Neutrophil (primary cell): Measurements from ENCODE around the gene AHRR.

Source experiments
- H3K27ac ChIP-seq: fragments of 200-600 bp; sonication (generic); 2 replicates; pipeline ENCODE4 v1.5.1; 2016; ENCODE audit warnings: mild to moderate bottlenecking, moderate library complexity
- H3K27me3 ChIP-seq: fragments of 200-600 bp; sonication (generic); 2 replicates; pipeline ENCODE4 v1.6.0; 2016; ENCODE audit warnings: mild to moderate bottlenecking
- H3K36me3 ChIP-seq: fragments of 200-600 bp; sonication (generic); 2 replicates; pipeline ENCODE4 v1.5.1; 2017
- H3K4me1 ChIP-seq, 2 experiments: fragments of 200-600 bp in 1 of 2; sonication (generic) in 1 of 2; 1 replicate in 1 of 2; 2 replicates in 1 of 2; pipeline versions ENCODE4 v1.5.1 to v1.6.1; 2013 to 2016; ENCODE audit warnings: low read depth in 1 of 2, low read length in 1 of 2, mild to moderate bottlenecking in 1 of 2, moderate library complexity in 1 of 2; ENCODE audit not compliant: control insufficient read depth in 1 of 2, insufficient read depth in 1 of 2
- H3K4me3 ChIP-seq, 2 experiments: fragments of 200-600 bp in 1 of 2; sonication (generic) in 1 of 2; 1 replicate in 1 of 2; 2 replicates in 1 of 2; pipeline ENCODE4 v1.5.1; 2013 to 2016; ENCODE audit warnings: low read depth in 1 of 2, low read length in 1 of 2, mild to moderate bottlenecking in 1 of 2, moderate library complexity in 1 of 2
- H3K9me3 ChIP-seq: fragments of 200-600 bp; sonication (generic); 2 replicates; pipeline ENCODE4 v1.5.1; 2016
- TF ChIP-seq, protein P1 (sequence below): fragments of 200-600 bp; sonication (generic); IDR thresholded peaks from 2 replicates; pipeline ENCODE4 v1.5.1; 2016; ENCODE audit warnings: antibody characterized with exemption

The AHRR gene

GRCh38 chr5:386432-387341 is 65.2 kb downstream of the AHRR start:
- no peaks in the 10 kb centered on the region for H3K36me3 ChIP-seq
- H3K4me3 ChIP-seq: no peak overlapping the region
- H3K9me3 ChIP-seq: no peaks in the 10 kb centered on the region
- no peak overlapping the region for H3K27ac ChIP-seq
- TF ChIP-seq, protein P1, sequence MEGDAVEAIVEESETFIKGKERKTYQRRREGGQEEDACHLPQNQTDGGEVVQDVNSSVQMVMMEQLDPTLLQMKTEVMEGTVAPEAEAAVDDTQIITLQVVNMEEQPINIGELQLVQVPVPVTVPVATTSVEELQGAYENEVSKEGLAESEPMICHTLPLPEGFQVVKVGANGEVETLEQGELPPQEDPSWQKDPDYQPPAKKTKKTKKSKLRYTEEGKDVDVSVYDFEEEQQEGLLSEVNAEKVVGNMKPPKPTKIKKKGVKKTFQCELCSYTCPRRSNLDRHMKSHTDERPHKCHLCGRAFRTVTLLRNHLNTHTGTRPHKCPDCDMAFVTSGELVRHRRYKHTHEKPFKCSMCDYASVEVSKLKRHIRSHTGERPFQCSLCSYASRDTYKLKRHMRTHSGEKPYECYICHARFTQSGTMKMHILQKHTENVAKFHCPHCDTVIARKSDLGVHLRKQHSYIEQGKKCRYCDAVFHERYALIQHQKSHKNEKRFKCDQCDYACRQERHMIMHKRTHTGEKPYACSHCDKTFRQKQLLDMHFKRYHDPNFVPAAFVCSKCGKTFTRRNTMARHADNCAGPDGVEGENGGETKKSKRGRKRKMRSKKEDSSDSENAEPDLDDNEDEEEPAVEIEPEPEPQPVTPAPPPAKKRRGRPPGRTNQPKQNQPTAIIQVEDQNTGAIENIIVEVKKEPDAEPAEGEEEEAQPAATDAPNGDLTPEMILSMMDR: no peak
- H3K4me1 ChIP-seq: no peaks in the 10 kb centered on the region
- no peaks in the 10 kb centered on the region for H3K27me3 ChIP-seq

DNA sequence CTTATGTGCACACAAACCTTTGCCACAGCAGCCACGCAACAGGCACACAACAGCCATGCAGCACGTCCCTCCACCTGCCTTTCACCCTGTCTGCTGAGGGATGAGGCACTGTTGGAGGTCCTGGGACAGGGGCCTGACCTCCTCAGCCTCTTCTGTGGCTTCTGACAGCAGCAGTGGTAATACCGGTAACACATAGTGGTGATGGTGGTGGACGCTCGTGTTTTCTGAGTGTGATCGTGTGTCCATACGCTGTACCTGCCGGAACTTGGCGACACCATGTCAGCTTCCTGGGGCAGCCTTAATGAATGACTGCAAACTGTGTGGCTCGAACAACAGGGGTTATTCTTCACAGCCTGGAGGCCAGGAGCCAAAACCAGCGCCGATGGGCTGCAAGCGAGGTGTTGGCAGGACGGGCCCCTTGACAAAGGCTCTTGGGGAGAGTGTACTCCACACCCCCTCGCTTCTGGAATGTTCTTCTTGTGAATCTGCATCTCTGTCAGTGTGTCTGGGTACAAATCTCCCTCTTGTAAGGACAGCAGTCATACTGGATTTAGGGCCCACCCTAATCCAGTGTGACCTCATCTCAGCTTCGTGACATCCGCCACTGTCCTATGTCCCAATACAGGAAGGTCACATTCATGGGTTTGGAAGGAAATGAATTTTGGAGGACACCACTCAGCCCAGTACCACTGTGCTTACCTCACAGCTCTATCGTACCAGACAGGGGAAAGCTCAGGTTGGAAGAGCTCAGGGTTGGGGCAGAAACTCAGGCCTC is 66.2 kb downstream of the AHRR start:
- Histone ChIP-seq H3K27me3 (no peaks in the 10 kb centered on the region), H3K27ac (no peak overlapping the region)

DNA sequence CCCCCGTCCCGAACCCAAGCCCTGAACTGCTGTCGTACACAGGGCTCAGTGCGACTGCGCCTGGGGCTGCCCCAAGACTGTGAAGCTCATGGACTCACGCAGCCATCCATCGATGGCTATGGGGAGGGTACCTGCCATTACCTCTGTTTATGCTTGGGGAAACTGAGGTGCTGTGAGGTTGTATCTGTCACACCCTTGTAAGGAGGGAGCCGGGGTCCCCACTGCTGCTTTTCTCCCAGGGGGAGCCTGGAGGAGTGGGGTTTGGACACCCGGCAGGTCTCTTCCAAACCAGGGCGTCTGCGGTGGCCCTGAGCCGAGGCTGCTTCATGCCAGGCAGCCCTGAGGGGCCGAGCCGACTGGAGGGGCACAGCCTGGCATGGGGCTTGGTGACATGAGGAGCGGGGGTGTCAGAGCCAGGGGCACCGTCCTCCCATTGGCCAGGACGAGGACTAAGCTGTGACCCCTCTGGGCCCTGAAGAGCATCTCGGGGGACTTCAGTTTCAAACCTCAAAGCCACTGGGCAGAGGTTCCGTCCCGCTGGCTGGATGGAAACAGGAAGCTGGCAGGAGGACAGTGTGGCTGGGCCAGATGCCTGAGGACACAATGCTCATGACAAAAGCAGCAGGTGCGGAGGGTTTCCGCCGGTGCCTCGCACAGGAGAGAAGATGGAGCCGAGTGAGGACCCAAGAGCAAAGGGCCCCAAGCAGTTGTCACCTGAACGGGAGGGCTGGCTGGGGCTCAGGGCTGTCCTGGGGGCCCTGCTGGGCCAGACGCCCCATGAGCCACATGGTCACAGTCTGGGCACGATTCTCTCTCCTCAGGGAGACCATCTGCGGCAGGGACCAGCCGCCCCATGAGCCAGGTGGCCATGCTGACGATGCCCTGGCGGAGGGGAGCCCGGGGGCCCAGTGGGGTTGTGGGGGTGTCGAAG is 67.0 kb downstream of the AHRR start:
- Histone ChIP-seq H3K4me3 (no peak overlapping the region), H3K4me1 (no peaks in the 10 kb centered on the region), H3K9me3 (no peaks in the 10 kb centered on the region), H3K27me3 (no peaks in the 10 kb centered on the region), H3K27ac (no peak overlapping the region), H3K36me3 (no peaks in the 10 kb centered on the region)
- TF ChIP-seq, protein P1: no peak

More for the DNA sequence above, 66.2 kb downstream of the AHRR start:
- TF ChIP-seq, protein P1: no peak
- Histone ChIP-seq H3K36me3 (no peaks in the 10 kb centered on the region), H3K4me3 (no peak overlapping the region), H3K4me1 (no peaks in the 10 kb centered on the region), H3K9me3 (no peaks in the 10 kb centered on the region)

DNA sequence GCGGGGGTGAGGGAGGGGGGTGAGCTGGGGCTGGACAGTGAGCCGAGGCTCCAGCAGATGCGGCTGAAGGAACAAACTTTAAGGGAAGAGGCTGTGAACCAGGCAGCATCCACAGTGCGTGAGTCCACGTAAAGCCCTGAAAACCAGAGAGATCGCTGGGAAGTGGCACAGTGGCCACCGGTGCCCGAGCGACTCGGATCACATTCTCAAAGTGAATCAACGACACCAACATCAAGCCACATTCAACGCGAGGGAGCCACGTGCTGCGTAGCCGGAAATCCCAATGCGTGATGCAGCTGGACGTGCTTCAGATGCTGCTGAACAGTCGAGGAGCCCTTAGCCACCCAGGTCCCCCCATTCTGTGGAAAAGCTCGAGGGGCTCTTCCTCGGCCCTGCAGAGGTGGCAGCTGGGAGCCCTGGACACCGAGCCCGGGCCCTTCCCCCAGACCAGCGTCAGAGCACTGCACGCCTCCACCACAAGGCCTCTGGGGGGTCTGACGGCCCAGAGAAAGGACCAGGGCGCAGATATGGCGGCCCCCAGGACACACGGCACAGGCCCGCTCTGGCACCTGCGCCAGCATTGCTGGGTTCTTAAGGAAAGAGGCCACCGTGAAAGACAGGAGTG is 67.8 kb downstream of the AHRR start:
- Histone ChIP-seq H3K9me3 (no peaks in the 10 kb centered on the region), H3K4me1 (no peaks in the 10 kb centered on the region), H3K4me3 (no peak overlapping the region), H3K27me3 (no peaks in the 10 kb centered on the region), H3K36me3 (no peaks in the 10 kb centered on the region), H3K27ac (no peak overlapping the region)
- TF ChIP-seq, protein P1: no peak
